HG03558 (cell line): ENCODE data around the gene ZCCHC24.

Experiments used
- ATAC-seq: cut with Tn5 transposase; IDR thresholded peaks from one replicate; pipeline ENCODE4 v1.9.1; 2021; ENCODE audit warnings: moderate number of reproducible peaks; ENCODE audit not compliant: unreplicated experiment; ENCODE audit errors: extremely low read depth

ZCCHC24 gene

DNA sequence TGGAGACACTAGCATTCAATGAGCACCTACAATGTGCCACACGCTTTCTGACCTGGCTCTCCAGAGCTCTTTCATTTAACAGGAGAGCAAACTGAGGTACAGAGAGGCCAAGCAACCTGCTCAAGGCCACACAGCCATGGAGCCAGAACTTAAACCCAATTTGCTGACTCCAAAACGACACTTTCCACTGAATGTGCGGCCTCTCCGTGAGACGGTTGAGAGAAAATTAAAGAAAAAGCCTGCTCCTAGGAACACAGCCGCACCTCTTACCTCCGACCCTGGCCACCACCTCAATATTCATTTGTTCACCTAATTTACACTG, 42.8 kb downstream of the ZCCHC24 start:
- ATAC-seq: no peak

DNA sequence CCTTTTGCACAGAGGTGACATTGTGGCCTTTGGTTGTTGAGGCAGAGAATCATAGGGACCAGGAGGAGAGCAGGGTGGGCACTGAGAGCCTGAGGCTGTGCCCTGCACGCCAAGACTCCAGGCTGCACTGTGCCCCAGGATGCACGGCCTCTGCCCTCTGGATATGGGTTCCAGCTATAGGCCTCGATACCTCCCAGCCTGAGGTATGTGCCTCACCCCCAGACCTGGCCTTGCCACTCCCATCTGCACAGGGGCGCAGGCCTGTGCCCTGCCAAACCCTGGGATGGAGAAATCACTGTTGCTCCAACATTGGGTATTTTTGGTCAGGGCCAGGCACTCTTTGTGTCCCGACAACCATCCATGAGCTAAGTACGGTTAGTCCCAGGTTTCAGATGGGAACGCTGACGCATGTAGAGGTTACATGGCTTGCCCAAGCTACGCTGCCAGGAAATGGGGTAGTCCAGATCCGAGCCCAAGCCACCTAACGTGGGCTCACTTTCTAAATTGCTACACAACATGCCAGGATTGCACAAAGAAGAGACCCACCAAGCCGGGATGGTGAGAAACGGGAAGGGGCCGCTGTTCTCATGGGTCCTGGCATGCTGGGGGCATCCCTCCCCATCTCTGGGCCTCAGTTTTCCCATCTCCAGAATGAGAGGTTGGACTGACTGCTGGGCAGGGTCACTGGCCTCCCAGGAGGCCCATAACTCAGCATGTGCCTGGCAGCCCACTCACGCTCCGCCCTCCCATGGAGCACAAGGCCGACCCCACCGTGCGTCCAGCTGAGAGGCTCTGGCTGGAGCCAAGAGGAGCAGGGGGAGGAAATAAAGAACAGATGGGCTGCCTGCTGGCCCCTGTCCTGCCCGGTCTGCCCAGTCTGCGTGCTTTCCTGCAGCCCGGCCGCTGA, 44.2 kb downstream of the ZCCHC24 start:
- no peak for ATAC-seq

DNA sequence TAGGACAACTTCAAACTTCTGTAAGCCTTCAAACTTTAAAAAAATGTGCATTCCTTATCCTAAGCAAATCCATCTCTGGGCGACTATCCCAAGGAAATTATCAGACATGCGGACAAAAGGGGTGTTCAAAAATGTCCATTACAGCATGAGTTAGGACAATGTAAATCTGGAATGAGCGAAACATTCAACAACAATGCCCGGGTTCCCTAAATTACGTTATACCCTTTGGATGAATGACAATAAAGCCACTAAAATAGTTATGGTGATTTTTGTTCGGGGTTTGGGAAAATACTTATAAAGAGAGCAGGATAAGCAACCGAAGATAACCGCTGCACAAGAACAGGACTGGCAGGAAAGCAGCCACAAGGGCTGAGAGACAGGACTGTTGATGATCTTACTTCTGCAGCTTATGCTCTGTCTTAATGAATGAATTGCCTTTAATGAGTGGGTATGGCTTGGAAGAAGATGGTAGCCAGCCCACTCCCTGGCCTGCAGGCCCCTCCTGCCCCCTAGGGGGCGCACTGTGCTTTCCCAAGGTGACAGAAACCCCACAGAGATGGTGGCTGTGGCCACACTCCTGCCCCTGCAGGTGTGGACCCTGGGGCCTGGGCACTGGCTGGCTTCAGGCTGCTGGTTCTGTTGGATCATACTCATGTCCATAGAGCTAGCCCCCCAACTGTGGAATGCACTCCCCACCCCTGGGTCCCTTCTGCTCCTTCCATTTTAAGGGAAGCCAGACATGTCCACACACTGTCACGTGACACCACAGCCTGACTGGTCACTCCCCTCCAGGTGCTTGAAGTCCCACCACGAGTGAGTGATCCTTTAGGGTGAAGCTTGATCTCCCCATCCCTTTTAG, 45.0 kb downstream of the ZCCHC24 start:
- ATAC-seq: no peak

DNA sequence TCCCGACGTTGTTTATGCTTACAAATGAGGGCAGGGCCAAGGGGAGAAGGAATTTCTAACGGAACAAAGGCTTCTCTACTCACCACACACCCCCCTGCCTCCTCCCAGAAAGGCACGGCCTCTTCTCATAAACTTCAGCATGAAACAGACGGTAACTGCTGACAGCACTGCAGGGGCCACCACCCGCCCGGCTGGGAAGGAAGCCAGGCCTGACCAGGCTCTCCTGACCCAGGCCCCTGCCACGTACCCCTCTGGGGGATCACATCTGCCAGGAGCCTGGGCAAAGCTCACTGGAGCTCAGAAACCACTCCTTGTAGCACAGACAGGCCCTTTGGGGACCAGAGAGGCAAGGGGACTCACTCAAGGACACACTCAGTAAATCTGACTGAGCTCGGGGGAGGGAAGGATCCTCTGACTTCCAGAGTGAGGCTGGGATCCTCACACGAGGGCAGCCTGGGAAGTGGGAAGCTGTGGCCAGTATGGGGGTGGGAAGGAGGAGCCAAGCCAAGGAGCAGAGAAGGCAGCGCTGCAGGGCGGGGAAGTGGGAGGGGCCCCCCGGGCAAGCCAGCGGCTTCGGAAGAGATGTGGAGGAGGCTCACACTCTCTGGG, 46.1 kb downstream of the ZCCHC24 start:
- ATAC-seq: no peak

DNA sequence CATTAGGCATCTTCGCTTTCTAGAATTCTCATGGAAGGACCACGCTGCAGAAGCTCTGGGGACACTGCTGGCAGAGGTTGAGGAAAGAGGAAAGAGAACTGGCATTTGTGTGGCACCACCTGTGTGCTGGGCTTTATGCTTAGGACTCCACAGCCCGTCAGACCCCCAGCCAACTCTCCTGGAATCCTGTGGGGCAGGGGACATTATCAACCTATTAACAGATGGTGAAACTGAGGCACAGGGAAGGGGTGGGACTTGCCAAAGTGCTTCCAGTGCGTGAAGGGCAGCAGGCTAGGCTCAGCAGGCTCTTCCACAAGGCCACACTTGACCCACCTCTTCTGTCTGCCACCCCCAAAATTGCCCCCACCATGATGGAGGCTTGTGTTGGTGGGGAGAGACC, 46.8 kb downstream of the ZCCHC24 start:
- ATAC-seq: no peak

DNA sequence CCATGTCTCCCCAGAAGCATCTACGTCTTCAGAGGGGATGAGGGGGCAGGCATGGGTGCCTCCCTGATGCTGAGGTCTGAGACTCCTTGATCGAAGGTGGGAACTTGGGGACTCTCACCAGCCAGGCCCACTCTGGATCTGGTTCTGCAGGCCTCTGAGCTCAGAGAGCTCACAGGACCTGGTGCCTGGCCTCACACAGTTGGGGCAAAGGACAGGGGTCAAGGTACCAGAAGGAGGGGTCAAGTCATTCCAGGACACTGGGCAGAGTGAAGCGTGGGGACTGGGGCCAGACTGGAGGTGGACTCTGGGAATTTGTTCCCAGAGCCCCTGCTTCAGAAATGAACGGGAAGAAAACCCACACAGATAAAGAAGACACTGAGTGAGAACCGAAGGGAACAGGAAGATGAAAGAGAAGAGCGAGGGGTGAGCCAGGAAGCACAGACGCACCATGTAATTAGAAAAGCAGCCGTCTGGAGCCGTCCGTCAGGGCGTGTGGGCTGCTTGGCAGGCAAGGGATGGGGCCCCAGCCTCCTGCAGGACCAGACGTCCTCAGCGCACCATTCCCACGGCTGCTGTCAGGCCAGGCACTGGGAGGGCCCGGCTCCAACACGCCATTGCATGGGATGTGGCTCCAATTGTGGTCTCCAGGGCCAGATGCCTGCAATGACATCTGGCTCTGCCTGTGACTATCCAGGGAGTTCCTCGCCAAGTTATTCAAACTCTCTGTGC, 47.7 kb downstream of the ZCCHC24 start:
- no peak for ATAC-seq

DNA sequence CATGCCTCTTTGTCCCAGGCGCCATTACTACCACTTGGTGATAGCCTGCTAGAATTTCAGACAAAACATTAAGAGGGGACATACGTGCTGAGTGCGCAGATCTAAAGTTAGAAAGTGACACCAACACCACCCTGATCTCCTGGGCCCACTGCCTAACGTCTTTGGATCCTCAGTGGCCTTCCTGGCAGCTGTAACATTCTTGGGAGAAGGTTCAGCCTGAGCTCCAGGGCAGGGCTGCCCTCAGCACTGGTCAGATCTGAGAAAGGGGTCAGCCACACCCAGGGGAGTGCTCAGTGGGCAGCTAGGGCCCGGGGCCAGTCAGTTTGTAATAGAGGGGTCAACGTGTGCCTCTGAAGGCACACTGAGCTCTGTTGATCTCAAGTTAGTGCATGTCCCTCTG, 48.4 kb downstream of the ZCCHC24 start:
- no peak for ATAC-seq

DNA sequence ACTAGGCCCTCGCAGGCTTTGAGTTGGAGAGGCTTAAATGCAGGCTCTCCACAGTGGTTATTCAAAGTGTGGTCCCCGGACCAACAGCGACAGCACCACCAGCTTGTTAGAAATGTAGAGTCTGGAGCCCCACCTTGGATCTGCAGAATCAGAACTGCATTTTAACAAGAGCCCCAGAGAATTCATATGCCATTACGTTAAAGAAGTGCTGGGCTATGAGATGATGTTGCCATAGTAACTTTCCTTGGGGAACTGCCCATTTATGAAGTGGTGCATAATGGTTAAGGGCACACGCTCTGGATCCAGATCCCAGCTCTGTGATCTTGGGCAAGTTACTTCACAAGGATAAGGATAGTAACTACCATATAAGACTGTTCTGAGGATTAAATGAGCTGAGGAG, 48.9 kb downstream of the ZCCHC24 start:
- ATAC-seq: no peak

DNA sequence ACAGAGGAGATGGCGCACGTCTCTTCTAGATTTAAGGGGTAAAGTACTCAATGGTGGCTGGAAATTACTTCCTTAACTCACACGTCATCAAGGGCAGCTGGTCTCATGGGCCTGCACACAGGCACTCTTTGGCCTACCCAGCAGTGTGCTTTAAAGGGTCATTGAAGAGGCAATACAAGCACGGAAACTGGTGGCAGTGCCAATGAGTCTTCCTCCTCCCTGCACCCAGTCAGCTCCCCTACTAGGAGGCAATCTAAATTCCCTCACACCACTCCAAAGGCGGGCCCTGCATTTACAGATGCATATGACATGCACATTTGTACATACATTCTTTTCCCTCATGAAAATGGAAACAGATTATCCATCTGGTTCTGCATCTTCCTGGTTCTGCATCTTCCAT, 50.8 kb downstream of the ZCCHC24 start:
- ATAC-seq: no peak

DNA sequence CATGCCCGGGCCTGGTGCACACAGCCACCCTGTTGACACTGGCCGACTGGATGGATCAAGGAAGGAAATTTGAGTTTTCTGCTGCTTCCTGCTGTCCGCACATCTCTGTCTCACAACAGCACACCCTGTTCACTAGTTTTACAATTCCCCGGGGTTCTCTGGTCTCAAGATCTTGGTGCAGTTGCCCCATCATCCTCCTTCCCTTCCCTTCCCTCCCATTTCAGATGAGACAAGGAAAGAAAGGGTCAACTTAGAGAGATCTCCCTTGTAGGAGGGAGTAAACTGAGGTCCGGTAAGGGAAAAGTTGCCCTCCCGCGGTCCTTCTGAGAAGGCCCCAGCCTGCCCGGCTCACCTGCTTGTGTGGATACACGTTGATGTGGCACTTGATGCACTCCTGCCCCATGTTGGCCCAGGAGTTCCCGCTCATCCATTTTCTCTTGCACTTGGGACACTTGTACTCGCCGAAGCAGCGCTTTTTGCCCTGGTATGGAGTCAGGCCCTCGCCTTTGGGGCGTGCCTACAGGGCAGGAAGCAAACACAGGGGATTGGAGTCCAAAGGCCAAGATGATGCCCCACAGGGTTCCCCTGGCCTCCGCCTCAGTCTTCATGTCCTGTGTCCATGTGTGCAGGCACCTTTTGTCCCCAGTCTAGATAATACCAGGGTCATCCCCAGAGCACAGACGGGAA, 51.4 kb downstream of the ZCCHC24 start:
- no peak for ATAC-seq

DNA sequence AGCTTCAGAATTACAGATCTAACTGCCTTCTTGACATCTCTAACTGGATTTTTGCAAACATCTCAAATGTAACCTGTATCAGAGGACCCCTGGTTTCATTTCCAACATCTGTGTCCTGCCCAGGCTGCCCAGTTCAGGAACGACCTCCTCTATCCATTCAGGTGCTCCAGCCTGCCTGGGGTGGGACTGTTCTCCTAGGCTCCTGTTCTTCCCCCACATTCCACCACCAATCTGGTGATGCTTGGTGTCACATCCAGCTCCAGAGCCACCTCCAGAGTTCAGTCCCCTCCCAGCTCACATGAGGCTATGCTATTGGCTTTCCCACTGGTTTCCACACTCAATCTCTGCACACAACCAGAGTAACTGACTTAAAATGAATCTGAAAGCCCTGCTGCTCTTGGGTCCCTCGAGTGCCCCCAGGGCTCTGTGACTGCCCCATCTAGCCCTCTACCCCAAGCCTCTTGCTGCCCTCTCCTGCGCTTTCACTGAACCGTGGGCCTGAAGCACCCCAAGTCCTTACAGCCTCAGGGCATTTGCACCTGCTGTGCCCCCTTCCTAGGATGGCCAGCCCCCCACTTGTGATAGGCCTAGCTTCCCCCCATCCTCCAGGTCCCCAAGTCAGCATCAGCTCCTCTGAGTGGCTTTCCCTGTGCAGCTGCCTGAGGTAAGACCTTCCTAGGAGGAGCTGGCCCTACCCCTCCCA, 52.1 kb downstream of the ZCCHC24 start:
- no peak for ATAC-seq

DNA sequence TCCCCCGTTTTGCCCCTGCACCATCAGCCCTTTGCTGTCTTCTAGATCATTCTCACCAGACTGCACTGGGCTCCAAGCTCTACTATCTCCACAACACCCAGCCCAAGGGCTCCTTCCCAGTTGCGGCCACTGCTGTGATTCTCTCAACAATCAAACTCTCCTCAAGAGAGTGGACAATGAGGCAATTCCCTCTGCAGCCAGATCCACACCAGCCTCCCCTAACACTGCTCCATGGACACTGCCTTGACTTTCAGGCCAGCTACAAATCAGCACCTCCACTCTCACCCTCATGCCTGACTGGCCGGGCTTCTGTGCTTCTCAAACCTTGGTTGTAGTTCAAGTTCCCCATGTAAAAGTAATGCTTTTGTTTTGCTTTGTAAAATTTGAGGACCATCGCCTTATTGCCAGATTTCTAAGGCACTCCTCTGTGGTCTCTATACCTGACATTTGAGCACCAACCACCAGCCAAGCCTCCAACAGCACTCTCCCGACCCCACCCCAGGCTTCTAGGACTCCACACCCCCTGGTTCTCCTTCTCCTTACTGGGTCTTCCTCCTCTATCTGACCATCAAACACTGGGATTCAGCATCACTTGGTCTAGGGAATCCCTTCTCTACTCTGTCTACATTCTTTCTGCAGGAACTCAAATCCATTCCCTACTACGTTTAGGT, 52.8 kb downstream of the ZCCHC24 start:
- ATAC-seq: no peak

DNA sequence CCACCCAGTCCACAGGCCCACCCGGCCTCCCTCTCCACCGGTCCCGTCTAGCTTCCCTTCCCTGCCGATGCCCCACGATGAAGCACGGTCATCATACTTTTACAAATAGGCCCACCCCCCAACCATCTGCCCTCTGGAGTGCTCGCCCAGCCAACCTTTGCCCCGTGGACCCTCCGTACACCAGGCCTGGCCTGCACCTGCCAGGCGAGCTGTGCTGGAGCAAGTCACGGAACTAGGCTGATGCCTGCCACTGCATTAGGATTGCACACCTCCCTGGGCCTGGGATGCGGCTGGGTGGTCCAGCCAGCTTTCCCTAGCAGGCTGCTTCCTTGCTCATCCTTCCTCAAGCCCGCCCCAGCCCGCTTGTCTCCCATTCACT, 53.4 kb downstream of the ZCCHC24 start:
- no peak for ATAC-seq

DNA sequence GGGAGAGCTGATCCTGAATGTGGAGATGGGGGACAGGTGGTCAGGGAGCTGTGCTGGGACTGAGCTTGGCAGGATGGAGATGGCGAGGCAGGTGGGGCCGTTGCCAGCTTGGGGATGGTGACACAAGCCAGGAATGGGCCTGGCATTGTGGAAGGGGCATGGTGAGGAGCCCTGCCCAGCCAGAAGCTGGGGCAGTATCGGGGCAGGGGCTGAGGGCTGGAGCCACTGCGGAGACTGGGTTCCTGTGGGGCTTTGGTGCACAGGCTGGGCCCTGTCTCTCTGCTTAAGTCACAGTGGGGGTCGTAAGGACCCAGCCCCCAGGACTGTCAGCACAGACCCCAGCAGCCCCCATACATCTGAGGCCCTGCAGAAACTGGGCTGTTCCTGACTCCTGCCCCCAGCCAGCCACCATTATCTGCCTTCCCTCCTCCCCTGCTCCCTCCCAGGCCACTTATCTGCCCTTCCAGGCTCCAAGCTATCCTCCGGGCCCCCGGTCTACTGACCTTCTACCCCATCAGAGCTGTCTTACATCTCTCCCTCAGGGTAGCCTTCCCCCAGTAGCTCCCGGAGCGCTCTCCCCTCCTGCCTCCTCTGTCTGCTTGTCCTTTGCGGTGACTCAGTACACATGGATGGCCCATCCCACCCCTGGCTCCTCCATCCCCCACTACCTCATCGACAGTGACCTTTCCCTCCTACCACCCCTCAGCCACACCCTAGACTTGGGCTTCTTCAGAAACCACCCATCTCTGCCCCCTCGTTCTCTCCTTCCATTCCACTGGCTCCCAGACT, 54.0 kb downstream of the ZCCHC24 start:
- no peak for ATAC-seq

DNA sequence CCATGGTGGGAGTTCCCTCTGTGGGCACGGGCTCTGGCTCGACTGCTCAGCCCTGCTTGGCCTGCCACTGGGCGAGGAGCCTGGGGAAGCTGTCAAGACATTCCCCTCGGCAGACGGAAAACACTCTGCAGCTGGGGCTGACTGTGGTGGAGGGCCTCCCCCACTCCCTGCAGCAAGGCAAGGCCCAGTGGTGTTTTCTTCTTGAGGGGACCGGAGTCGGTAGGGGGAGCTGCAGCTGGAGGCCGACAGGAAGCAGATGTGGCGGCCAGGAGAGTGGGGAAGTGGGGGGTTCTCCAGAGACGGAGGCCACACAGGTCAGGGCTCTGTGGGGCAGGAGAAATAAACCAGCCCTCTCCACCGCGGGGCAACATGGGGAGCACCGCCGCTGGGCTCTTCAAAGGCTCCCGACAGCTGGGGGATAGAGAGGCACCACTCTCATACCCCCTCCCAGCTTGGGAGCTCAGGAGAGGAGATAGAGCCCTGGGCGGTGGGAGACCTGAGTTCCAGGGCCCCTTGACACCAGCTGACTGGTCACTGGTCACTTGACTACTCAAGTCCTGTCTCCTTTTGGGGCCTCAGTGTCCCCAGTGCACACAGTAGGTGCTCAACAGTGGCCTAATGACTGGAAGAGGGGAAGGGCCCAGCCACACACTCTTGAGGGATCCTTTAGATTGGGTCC, 54.7 kb downstream of the ZCCHC24 start:
- no peak for ATAC-seq

DNA sequence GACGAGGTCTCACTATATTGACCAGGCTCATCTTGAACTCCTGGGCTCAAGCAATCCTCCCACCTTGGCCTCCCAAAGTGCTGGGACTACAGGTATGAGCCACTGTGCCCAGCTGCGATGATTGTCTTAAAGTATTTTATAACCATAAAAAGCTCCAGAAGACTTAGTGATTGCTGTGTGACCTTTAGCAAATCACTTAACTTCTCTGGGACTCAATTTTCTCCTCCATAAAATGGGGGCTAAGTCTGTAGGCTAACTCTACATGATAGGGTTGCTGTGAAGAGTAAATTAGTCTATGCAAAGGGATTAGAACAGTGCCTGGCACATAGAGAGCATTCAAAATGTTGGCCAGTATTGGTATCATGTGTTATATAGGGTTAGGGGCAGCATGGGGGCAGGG, 55.4 kb downstream of the ZCCHC24 start:
- no peak for ATAC-seq

DNA sequence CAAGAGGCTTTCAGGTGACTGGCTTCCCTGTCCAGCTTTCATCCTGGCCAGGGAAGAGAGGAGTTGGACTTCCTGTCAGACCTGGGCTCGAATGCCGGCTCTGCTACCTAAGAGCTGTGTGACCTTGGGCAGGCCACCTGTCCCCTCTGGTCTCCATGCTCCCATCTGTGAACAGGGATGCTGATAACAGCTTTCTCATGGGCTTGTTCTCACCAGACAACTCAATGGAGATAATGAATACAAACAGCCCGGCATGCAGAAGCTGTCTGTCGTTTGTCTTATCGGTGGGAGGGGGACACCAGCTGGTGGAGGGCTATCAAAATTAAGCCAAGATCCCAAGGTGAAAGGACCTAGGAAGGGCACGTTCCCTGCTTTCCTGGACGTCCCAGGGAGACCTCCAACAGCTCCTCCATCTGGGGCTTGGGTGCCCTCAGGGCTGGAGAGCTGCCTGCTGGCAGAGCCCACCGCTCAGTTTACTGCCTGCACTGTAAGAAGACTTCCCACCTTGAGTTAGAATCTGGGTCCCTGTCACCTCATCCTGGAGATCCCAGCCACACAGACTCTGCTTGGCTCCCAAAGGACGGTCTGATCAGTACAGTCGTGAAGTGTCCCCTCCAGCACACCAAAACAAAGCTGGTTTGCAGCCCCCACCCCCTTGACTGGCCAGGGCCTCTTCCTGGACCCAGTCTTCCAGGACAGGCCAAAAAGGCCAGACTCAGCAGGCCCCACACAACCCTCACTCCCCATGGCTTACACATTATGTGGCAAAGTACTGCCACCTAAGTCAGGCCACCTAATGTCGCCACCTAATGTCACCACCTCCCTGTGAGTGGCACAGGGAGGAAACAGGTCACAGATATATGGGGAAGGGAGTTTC, 57.2 kb downstream of the ZCCHC24 start:
- ATAC-seq: no peak
